GM23338 (cell line): ENCODE data around the gene LETMD1. TPM values are rescaled to one million over a fixed set of nuclear protein-coding genes. Genes with fewer than 3 reads are reported as not detected.
A peak's percentile ranks its signal among the peaks of the same experiment; 100 is the strongest.

Experiments used
- ATAC-seq: fragments of 200-7000 bp; cut with Tn5 transposase; 3 replicates; pipeline ENCODE4 v1.9.1; 2020
- DNase-seq: peaks from one replicate; pipeline ENCODE4 v3.0.0-alpha.2; 2015; ENCODE audit warnings: low spot score
- H2AFZ ChIP-seq: fragments of 200-600 bp; sonication (generic); 2 replicates; pipeline ENCODE4 v1.8.0; 2016; ENCODE audit warnings: antibody characterized with exemption, mild to moderate bottlenecking, moderate library complexity
- H3F3A ChIP-seq: fragments of 200-600 bp; sonication (generic); replicated peaks from 2 replicates; pipeline ENCODE4 v1.8.0; 2017; ENCODE audit warnings: antibody characterized with exemption, mixed run types, low read depth
- H3K27ac ChIP-seq: fragments of 200-600 bp; sonication (generic); 2 replicates; pipeline ENCODE4 v1.6.1; 2016; ENCODE audit warnings: low read depth
- H3K27me3 ChIP-seq: fragments of 200-600 bp; sonication (generic); 2 replicates; pipeline ENCODE4 v1.8.0; 2016; ENCODE audit warnings: mild to moderate bottlenecking, mixed run types, moderate library complexity; ENCODE audit not compliant: insufficient read depth
- H3K36me3 ChIP-seq: fragments of 200-600 bp; sonication (generic); 2 replicates; pipeline ENCODE4 v1.8.0; 2016; ENCODE audit warnings: mild to moderate bottlenecking; ENCODE audit not compliant: insufficient read depth
- H3K4me1 ChIP-seq: fragments of 200-600 bp; sonication (generic); 2 replicates; pipeline ENCODE4 v1.8.0; 2016; ENCODE audit warnings: mild to moderate bottlenecking, moderate library complexity; ENCODE audit not compliant: insufficient read depth
- H3K4me2 ChIP-seq: fragments of 200-600 bp; sonication (generic); 2 replicates; pipeline ENCODE4 v1.7.1; 2017; ENCODE audit warnings: mixed run types
- H3K4me3 ChIP-seq: fragments of 200-600 bp; sonication (generic); 2 replicates; pipeline ENCODE4 v1.6.1; 2016; ENCODE audit warnings: mixed run types
- H3K79me2 ChIP-seq: fragments of 200-600 bp; sonication (generic); replicated peaks from 2 replicates; pipeline ENCODE4 v1.8.0; 2017; ENCODE audit warnings: mild to moderate bottlenecking; ENCODE audit not compliant: insufficient read depth
- H3K9me2 ChIP-seq: fragments of 200-600 bp; sonication (generic); 2 replicates; pipeline ENCODE4 v1.8.0; 2017; ENCODE audit not compliant: insufficient read depth
- H4K20me1 ChIP-seq: fragments of 200-600 bp; sonication (generic); replicated peaks from 2 replicates; pipeline ENCODE4 v1.8.0; 2017; ENCODE audit warnings: mild to moderate bottlenecking; ENCODE audit not compliant: insufficient read depth
- H3K27ac Mint-ChIP-seq: 2 replicates; pipeline ENCODE4 v1.8.0; 2020; ENCODE audit warnings: inconsistent platforms, mild to moderate bottlenecking, moderate library complexity, mixed read lengths
- H3K27me3 Mint-ChIP-seq: 3 replicates; pipeline ENCODE4 v1.8.0; 2022; ENCODE audit warnings: low read depth, mild to moderate bottlenecking, moderate library complexity, mixed read lengths, inconsistent platforms; ENCODE audit not compliant: insufficient read depth, poor library complexity
- H3K36me3 Mint-ChIP-seq: 3 replicates; pipeline ENCODE4 v1.8.0; 2021; ENCODE audit warnings: low read depth, mild to moderate bottlenecking, inconsistent platforms, moderate library complexity, mixed read lengths
- H3K4me1 Mint-ChIP-seq: 3 replicates; pipeline ENCODE4 v1.8.0; 2020; ENCODE audit warnings: mild to moderate bottlenecking, inconsistent platforms, mixed read lengths
- H3K4me3 Mint-ChIP-seq: 3 replicates; pipeline ENCODE4 v1.8.0; 2021; ENCODE audit warnings: moderate library complexity, mild to moderate bottlenecking, inconsistent platforms, mixed read lengths
- H3K9me3 Mint-ChIP-seq: 3 replicates; pipeline ENCODE4 v1.8.0; 2020; ENCODE audit warnings: moderate library complexity, mild to moderate bottlenecking, inconsistent platforms, mixed read lengths
- CREB1 ChIP-seq: fragments of 250-450 bp; sonication (Bioruptor Pico); IDR thresholded peaks from 2 replicates; pipeline ENCODE4 v1.5.0; 2020; ENCODE audit warnings: low read depth, mild to moderate bottlenecking, moderate library complexity
- CTCF ChIP-seq, 2 experiments: fragments of 200-600 bp in 1 of 2; sonication (generic) in 1 of 2; conservative IDR thresholded peaks; 2 replicates each; pipeline versions ENCODE4 v1.5.1 to v1.6.1; 2016 to 2017; ENCODE audit warnings: antibody characterized with exemption in 2 of 2, low read depth in 2 of 2, mild to moderate bottlenecking in 2 of 2, moderate library complexity in 1 of 2
- EZH2 ChIP-seq: fragments of 200-600 bp; sonication (generic); IDR thresholded peaks from one replicate; pipeline ENCODE4 v1.8.0; 2017; ENCODE audit warnings: antibody characterized with exemption, mild to moderate bottlenecking, low read depth; ENCODE audit not compliant: unreplicated experiment
- EZH2phosphoT487 ChIP-seq: fragments of 200-600 bp; sonication (generic); IDR thresholded peaks from one replicate; pipeline ENCODE4 v1.8.1; 2018; ENCODE audit warnings: antibody characterized with exemption; ENCODE audit not compliant: unreplicated experiment
- JUNB ChIP-seq: IDR thresholded peaks from one replicate; pipeline ENCODE4 v1.6.1; 2016; ENCODE audit warnings: antibody characterized with exemption; ENCODE audit not compliant: unreplicated experiment
- NANOG ChIP-seq: IDR thresholded peaks from 2 replicates; pipeline ENCODE4 v1.6.1; 2016; ENCODE audit warnings: antibody characterized with exemption, borderline replicate concordance
- POLR2AphosphoS5 ChIP-seq: IDR thresholded peaks from 2 replicates; pipeline ENCODE4 v1.6.1; 2016; ENCODE audit warnings: antibody characterized with exemption, low read depth
- REST ChIP-seq: IDR thresholded peaks from one replicate; pipeline ENCODE4 v1.6.1; 2018; ENCODE audit warnings: antibody characterized with exemption; ENCODE audit not compliant: unreplicated experiment
- STAT1 ChIP-seq: IDR thresholded peaks from one replicate; pipeline ENCODE4 v1.6.1; 2016; ENCODE audit warnings: antibody characterized with exemption; ENCODE audit not compliant: unreplicated experiment
- ZNF114 ChIP-seq: fragments of 250-450 bp; sonication (Bioruptor Pico); IDR thresholded peaks from 2 replicates; pipeline ENCODE4 v1.5.0; 2020; ENCODE audit warnings: mild to moderate bottlenecking, moderate library complexity
- ZNF331 ChIP-seq: fragments of 250-450 bp; sonication (Bioruptor Pico); IDR thresholded peaks from 2 replicates; pipeline ENCODE4 v1.5.0; 2020; ENCODE audit warnings: low read depth, mild to moderate bottlenecking, moderate library complexity
- ZNF462 ChIP-seq: fragments of 250-450 bp; sonication (Bioruptor Pico); IDR thresholded peaks from 2 replicates; pipeline ENCODE4 v1.5.0; 2020; ENCODE audit warnings: mild to moderate bottlenecking, moderate library complexity
- polyA plus RNA-seq: library from polyadenylated mRNA; unstranded; fragments of >200 nt; fragmentation: Nextera tagmentation; extraction: Ambion mirVana; gene quantifications from 2 replicates; pipeline ENCODE4 v1.2.1, GENCODE V29; 2016
- total RNA-seq: library from RNA; depleted of rRNA; stranded (reverse); fragments of >200 nt; shearing (Covaris generic); gene quantifications from 2 replicates; pipeline ENCODE4 v1.2.3, GENCODE V29; 2014
- TF ChIP-seq, protein P1 (sequence below): IDR thresholded peaks from 2 replicates; pipeline ENCODE4 v1.6.1; 2016; ENCODE audit warnings: antibody characterized with exemption

Gene LETMD1
- total and polyA plus RNA-seq, 2 experiments from 2014 or later: 15.7 to 29.9 TPM

DNA sequence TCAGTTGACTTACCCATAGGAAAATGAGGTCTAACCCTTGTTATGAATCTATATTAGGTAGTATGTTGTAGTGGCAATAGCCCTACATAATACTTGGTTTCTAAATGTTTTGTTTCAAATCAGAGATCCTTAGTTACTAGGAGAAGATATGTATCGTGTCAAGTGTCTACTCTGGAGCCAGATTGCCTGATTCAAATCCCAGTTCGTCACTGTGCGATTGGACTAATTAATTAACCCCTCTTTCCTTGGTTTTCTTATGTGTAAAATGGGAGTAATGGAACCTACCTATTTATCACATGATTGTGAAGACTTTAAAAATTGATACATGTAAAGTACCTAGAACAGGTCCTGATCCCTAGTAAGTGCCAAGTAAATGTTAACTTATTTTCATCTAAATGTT is 1.4 kb downstream of the LETMD1 start:
- Histone ChIP-seq H3K4me3 (0 out of 2 replicates have a peak overlapping the region, but pooled peaks have one; percentile 64), H3K4me1 (peaks cover 10% of the 10 kb centered on the region; the same call in 1 of the 2 replicates), H3F3A (no peaks in the 10 kb centered on the region), H3K27ac (no peak overlapping the region), H3K79me2 (no peaks in the 10 kb centered on the region), H3K4me2 (peak overlapping the region; percentile 89), H2AFZ (no peak overlapping the region), H3K27me3 (no peaks in the 10 kb centered on the region), H3K36me3 (peaks cover 14% of the 10 kb centered on the region), H3K9me2 (no peaks in the 10 kb centered on the region), H4K20me1 (no peaks in the 10 kb centered on the region)
- DNase-seq (no peak), ATAC-seq (no peak)
- Mint-ChIP-seq H3K27ac (no peak overlapping the region), H3K27me3 (peaks cover 13% of the 10 kb centered on the region), H3K9me3 (no peaks in the 10 kb centered on the region), H3K36me3 (peaks cover 21% of the 10 kb centered on the region), H3K4me3 (peak overlapping the region; percentile 97), H3K4me1 (peaks cover 11% of the 10 kb centered on the region)
- TF ChIP-seq JUNB (no peak), ZNF114 (CRISPR knock-in tag) (no peak), ZNF462 (no peak), ZNF331 (CRISPR knock-in tag) (no peak), CTCF (conservative IDR thresholded peaks at IDR 0.05; ENCODE audit: low read depth in 2 of 2) (no peak), STAT1 (no peak), NANOG (no peak), CREB1 (CRISPR knock-in tag) (no peak), REST (no peak), POLR2AphosphoS5 (no peak), EZH2phosphoT487 (no peak), EZH2 (no peak)
- TF ChIP-seq, protein P1, sequence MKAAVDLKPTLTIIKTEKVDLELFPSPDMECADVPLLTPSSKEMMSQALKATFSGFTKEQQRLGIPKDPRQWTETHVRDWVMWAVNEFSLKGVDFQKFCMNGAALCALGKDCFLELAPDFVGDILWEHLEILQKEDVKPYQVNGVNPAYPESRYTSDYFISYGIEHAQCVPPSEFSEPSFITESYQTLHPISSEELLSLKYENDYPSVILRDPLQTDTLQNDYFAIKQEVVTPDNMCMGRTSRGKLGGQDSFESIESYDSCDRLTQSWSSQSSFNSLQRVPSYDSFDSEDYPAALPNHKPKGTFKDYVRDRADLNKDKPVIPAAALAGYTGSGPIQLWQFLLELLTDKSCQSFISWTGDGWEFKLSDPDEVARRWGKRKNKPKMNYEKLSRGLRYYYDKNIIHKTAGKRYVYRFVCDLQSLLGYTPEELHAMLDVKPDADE: no peak
